ENCODE data around the gene PRPSAP2.

DNA sequence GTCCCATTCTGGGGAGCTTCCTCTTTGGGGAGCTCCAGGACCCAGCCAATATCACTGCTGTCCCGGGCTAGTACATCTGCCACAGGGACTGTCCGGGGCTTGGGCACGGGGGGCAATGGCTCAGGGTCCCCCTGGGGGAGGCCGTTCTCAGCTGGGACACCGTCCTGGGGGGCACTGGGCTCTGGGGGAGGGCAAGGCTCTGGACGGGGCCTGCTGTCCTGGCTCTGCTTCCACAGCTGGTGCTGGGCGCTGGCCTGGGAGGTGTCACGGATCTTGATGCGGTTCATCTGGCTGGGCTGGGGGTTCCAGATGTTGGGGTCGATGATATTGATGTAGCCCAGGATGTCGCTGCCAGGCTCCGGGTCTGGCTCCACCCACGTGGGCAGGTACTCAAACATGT lies 120.1 kb downstream of the PRPSAP2 start:
- TF ChIP-seq EZH2 (IDR thresholded peaks at IDR 0.05) = no peak
- TF ChIP-seq FOXP2 (optimal IDR thresholded peaks at IDR 0.05; ENCODE audit: control extremely low read depth, extremely low read length, insufficient read depth) = no peak

All from SK-N-MC (cell line).